Measurements from ENCODE around the gene PSEN2.

PSEN2 gene

GRCh38 chr1:226940806-226941067, 70.3 kb downstream of the PSEN2 start:
- H3K4me1 Mint-ChIP-seq: peaks cover 61% of the 10 kb centered on the region
- peak overlapping the region; percentile 81 for H3K4me3 Mint-ChIP-seq
- ATAC-seq (replicated peaks; ENCODE audit: extremely low read depth, poor library complexity, severe bottlenecking) (no peak), DNase-seq (ENCODE audit: low spot score in 2 of 2) (no peak)
- H3K36me3 Mint-ChIP-seq (ENCODE audit: insufficient read depth): peaks cover 21% of the 10 kb centered on the region
- no peaks in the 10 kb centered on the region for H3K27me3 Mint-ChIP-seq
- no peaks in the 10 kb centered on the region for H3K9me3 Mint-ChIP-seq
- H3K27ac Mint-ChIP-seq (ENCODE audit: low read depth): peak overlapping the region; percentile 96

GRCh38 chr1:226942392-226942791, 72.0 kb downstream of the PSEN2 start:
- Mint-ChIP-seq H3K9me3 (no peaks in the 10 kb centered on the region), H3K27me3 (no peaks in the 10 kb centered on the region), H3K27ac (ENCODE audit: low read depth) (no peak overlapping the region), H3K4me3 (no peak overlapping the region), H3K4me1 (peaks cover 68% of the 10 kb centered on the region), H3K36me3 (ENCODE audit: insufficient read depth) (peaks cover 22% of the 10 kb centered on the region)
- DNase-seq (ENCODE audit: low spot score in 2 of 2): no peak
- no peak for ATAC-seq (replicated peaks; ENCODE audit: extremely low read depth, poor library complexity, severe bottlenecking)

- DNase-seq (ENCODE audit: low spot score in 2 of 2) (no peak), ATAC-seq (replicated peaks; ENCODE audit: extremely low read depth, poor library complexity, severe bottlenecking) (no peak)
- Mint-ChIP-seq H3K4me1 (peaks cover 65% of the 10 kb centered on the region), H3K27me3 (no peaks in the 10 kb centered on the region), H3K36me3 (ENCODE audit: insufficient read depth) (peaks cover 18% of the 10 kb centered on the region), H3K27ac (ENCODE audit: low read depth) (no peak overlapping the region), H3K4me3 (no peak overlapping the region), H3K9me3 (no peaks in the 10 kb centered on the region)
These were observed 72.7 kb downstream of the PSEN2 start for GRCh38 chr1:226943156-226943555.

GRCh38 chr1:226943927-226944326, 73.5 kb downstream of the PSEN2 start:
- DNase-seq (ENCODE audit: low spot score in 2 of 2) (no peak), ATAC-seq (replicated peaks; ENCODE audit: extremely low read depth, poor library complexity, severe bottlenecking) (no peak)
- Mint-ChIP-seq H3K4me3 (no peak overlapping the region), H3K27ac (ENCODE audit: low read depth) (peak overlapping the region; percentile 70), H3K36me3 (ENCODE audit: insufficient read depth) (peaks cover 15% of the 10 kb centered on the region), H3K9me3 (no peaks in the 10 kb centered on the region), H3K27me3 (no peaks in the 10 kb centered on the region), H3K4me1 (peaks cover 63% of the 10 kb centered on the region)

- Mint-ChIP-seq H3K27me3 (no peaks in the 10 kb centered on the region), H3K36me3 (ENCODE audit: insufficient read depth) (peaks cover 7% of the 10 kb centered on the region), H3K4me1 (peaks cover 61% of the 10 kb centered on the region), H3K27ac (ENCODE audit: low read depth) (no peak overlapping the region), H3K4me3 (no peak overlapping the region), H3K9me3 (no peaks in the 10 kb centered on the region)
- ATAC-seq (replicated peaks; ENCODE audit: extremely low read depth, poor library complexity, severe bottlenecking) (no peak), DNase-seq (ENCODE audit: low spot score in 2 of 2) (no peak)
These were observed 74.9 kb downstream of the PSEN2 start for GRCh38 chr1:226945106-226945857.

Data from central memory CD8-positive, alpha-beta T cell (primary cell).